ENCODE data around the gene GPR155. TPM values are rescaled to one million over a fixed set of nuclear protein-coding genes. Genes with fewer than 3 reads are reported as not detected.

The GPR155 gene
- total RNA-seq, 4 donors from 2014 or later = 1.2 to 7.3 (median 3.5) TPM

DNA sequence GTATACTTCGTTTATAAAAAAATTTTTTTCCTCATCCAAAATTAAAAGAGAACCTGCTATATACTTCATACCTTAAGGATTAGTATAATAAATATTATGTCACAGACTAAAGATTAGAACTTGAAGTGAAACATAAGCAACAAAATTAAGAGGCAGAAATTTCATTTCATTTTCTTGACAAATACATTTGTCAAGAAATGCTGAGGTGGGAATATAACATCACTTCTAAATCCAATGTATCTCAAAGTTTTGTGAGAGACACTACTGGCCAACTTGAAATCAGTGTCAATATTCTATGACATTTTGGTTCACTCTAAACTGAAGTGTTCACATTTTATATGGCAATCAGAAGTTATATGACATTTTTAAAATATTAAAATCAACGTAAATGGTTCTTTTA lies 47.5 kb downstream of the GPR155 start:
- H3K4me1 ChIP-seq = no peaks in the 10 kb centered on the region
- intact Hi-C loops (cut with DNase I; ENCODE audit: low total_unique reads) (no loop called here), in situ Hi-C loops (cut with MboI; ENCODE audit: low pct_ligation_motif_present in 1 of 4, low pct_unique_long_range_greater_than_20kb in 1 of 4, low sequenced_read_pairs in 3 of 4) (no loop called here)
- no peaks in the 10 kb centered on the region for H3K9me3 ChIP-seq
- H3K36me3 ChIP-seq = no peaks in the 10 kb centered on the region
- no peak for DNase-seq
- 80 to 86% methylated on average over 2 of the region's 2 CpGs for WGBS, 2 donors (ENCODE audit: low coverage in 1 of 2)
- H3K4me3 ChIP-seq = no peak overlapping the region
- TF ChIP-seq EP300 (IDR thresholded peaks at IDR 0.05; ENCODE audit: low read depth) = no peak
- TF ChIP-seq POLR2AphosphoS5 (IDR thresholded peaks at IDR 0.05) = no peak
- TF ChIP-seq, protein P1, sequence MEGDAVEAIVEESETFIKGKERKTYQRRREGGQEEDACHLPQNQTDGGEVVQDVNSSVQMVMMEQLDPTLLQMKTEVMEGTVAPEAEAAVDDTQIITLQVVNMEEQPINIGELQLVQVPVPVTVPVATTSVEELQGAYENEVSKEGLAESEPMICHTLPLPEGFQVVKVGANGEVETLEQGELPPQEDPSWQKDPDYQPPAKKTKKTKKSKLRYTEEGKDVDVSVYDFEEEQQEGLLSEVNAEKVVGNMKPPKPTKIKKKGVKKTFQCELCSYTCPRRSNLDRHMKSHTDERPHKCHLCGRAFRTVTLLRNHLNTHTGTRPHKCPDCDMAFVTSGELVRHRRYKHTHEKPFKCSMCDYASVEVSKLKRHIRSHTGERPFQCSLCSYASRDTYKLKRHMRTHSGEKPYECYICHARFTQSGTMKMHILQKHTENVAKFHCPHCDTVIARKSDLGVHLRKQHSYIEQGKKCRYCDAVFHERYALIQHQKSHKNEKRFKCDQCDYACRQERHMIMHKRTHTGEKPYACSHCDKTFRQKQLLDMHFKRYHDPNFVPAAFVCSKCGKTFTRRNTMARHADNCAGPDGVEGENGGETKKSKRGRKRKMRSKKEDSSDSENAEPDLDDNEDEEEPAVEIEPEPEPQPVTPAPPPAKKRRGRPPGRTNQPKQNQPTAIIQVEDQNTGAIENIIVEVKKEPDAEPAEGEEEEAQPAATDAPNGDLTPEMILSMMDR (IDR thresholded peaks at IDR 0.05) = no peak
- TF ChIP-seq POLR2A (IDR thresholded peaks at IDR 0.05) = no peak
- H3K27ac ChIP-seq = no peak overlapping the region
- no peaks in the 10 kb centered on the region for H3K27me3 ChIP-seq

DNA sequence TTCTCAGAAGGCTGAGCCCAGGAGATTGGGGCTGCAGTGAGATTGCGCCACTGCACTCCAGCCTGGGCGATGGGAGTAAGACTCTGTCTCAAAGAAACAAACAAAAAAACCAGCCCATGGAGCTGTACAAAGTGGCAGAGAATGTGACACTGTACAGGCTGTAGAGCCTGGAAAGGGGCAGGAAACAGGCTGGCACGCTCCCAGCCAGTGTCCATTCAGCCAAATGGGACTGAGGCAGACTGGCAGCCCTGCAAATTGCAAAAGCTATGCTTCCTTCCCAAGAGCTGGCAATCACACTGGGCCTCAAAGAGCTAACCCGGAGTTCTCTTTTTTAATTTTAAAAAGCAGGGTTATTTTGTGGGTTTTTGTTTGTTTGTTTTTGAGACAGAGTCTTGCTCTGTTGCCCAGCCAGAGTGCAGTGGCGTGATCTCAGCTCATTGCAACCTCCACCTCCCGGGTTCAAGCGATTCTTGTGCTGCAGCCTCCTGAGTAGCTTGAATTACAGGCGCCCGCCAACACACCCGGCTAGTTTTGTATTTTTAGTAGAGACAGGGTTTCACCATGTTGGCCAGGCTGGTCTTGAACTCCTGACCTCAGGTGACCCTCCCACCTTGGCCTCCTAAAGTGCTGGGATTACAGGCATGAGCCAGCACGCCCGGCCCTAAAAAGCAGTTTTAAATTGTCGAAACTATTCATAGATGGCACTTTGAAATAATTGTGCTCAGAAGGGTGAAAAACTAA lies 48.5 kb downstream of the GPR155 start:
- TF ChIP-seq POLR2AphosphoS5 (IDR thresholded peaks at IDR 0.05) (no peak), POLR2A (IDR thresholded peaks at IDR 0.05) (no peak), EP300 (IDR thresholded peaks at IDR 0.05; ENCODE audit: low read depth) (no peak)
- TF ChIP-seq, protein P1 (IDR thresholded peaks at IDR 0.05) = no peak
- no peak overlapping the region for H3K4me3 ChIP-seq
- H3K9me3 ChIP-seq = no peaks in the 10 kb centered on the region
- 92 to 100% methylated on average over 1 to 13 of the region's 13 CpGs for WGBS, 2 donors (ENCODE audit: low coverage in 1 of 2)
- H3K36me3 ChIP-seq = peaks cover 0 to 2% (median 0%) of the 10 kb centered on the region in 4 donors
- in situ Hi-C loops (cut with MboI; ENCODE audit: low pct_ligation_motif_present in 1 of 4, low pct_unique_long_range_greater_than_20kb in 1 of 4, low sequenced_read_pairs in 3 of 4) = no loop called here
- intact Hi-C loops (cut with DNase I; ENCODE audit: low total_unique reads) = no loop called here
- no peaks in the 10 kb centered on the region for H3K4me1 ChIP-seq
- DNase-seq = no peak
- H3K27ac ChIP-seq = no peak overlapping the region
- H3K27me3 ChIP-seq = no peaks in the 10 kb centered on the region

DNA sequence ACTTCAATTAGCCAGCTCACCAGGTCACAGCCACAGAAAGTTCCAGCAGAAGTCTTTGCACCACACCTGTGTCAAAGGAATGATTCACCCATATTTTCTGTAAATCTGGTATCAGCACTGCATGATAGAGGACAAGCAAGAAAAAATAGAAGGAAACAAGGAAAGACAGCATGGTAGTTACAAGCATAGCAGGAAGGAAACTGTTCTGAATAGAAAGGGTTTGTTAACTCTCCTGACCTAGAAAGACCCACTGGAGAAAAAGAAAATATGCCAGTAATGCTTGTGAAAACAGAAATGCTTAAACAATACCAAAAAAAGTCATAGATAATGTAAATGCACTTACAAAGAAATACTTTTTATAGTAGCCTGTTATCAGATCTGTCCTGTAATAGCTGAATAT lies 50.5 kb downstream of the GPR155 start:
- in situ Hi-C loops (cut with MboI; ENCODE audit: low pct_ligation_motif_present in 1 of 4, low pct_unique_long_range_greater_than_20kb in 1 of 4, low sequenced_read_pairs in 3 of 4) = no loop called here
- intact Hi-C loops (cut with DNase I; ENCODE audit: low total_unique reads) = no loop called here
- no peaks in the 10 kb centered on the region for H3K4me1 ChIP-seq

DNA sequence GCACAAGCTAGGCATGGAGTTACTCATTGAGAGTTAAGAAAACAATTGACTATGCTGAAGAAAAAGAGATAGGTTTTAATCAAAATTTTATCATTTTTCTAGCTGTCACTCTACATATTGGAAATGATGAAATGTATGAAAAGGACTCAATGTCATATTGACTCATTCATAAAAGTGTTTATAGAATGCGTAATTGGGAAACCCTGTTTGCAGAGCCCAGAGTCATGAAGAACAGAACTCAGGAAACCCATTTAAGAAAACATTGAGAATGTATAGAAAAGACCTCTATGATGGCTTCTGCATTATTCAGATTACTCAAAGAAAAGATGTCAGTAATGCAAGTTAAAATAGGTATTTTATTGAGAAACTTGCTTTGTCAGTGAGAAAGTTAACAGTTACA lies 54.9 kb downstream of the GPR155 start:
- DNase-seq = no peak
- in situ Hi-C loops (cut with MboI; ENCODE audit: low pct_ligation_motif_present in 1 of 4, low pct_unique_long_range_greater_than_20kb in 1 of 4, low sequenced_read_pairs in 3 of 4) (no loop called here), intact Hi-C loops (cut with DNase I; ENCODE audit: low total_unique reads) (no loop called here)
- no peaks in the 10 kb centered on the region for H3K9me3 ChIP-seq
- WGBS, 2 donors (ENCODE audit: low coverage in 1 of 2) = 95 to 100% methylated on average over 1 of the region's 1 CpG
- H3K27me3 ChIP-seq = no peaks in the 10 kb centered on the region
- no peak overlapping the region for H3K27ac ChIP-seq
- no peaks in the 10 kb centered on the region for H3K4me1 ChIP-seq
- H3K4me3 ChIP-seq = no peak overlapping the region
- H3K36me3 ChIP-seq = peaks cover 0 to 4% (median 0%) of the 10 kb centered on the region in 4 donors
- TF ChIP-seq EP300 (IDR thresholded peaks at IDR 0.05; ENCODE audit: low read depth) (no peak), POLR2A (IDR thresholded peaks at IDR 0.05) (no peak), POLR2AphosphoS5 (IDR thresholded peaks at IDR 0.05) (no peak)
- TF ChIP-seq, protein P1 (IDR thresholded peaks at IDR 0.05) = no peak

More for the DNA sequence above, 50.5 kb downstream of the GPR155 start:
- no peak for DNase-seq
- no peak for TF ChIP-seq POLR2AphosphoS5 (IDR thresholded peaks at IDR 0.05)
- TF ChIP-seq EP300 (IDR thresholded peaks at IDR 0.05; ENCODE audit: low read depth) = no peak
- Histone ChIP-seq H3K4me3 (no peak overlapping the region), H3K27ac (no peak overlapping the region), H3K9me3 (no peaks in the 10 kb centered on the region), H3K36me3 (peaks cover 0 to 4% (median 0%) of the 10 kb centered on the region in 4 donors), H3K27me3 (no peaks in the 10 kb centered on the region)

Measured in transverse colon (tissue), 4 donors.